Measurements from ENCODE around the gene KDM5A. TPM values are rescaled to one million over a fixed set of nuclear protein-coding genes. Genes with fewer than 3 reads are reported as not detected.

The KDM5A gene
- total RNA-seq, 1 donor from 2014 or later = 50.2 TPM

DNA sequence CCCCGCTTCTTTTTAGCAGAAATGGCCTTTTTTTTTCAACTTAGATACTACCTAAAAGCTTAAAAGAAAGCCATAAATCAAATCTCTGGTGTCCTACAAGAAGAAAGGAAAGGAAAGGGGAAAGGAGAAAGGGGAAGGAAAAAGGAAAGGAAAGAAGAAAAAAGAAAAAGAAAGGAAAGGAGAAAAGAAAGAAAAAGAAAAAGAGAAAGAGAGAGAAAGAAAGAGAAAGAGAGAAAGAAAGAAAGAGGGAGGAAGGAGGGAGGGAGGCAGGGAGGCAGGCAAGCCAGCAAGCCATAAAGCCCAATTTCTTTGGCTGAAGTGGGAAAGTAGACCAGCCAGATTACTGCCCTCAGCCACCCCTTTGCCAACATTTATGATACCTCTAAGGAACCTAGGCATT, 94.0 kb downstream of the KDM5A start:
- Histone ChIP-seq H3K36me3 (peaks cover 24% of the 10 kb centered on the region), H3K27ac (no peak overlapping the region), H3K9ac (no peak overlapping the region), H3K27me3 (no peaks in the 10 kb centered on the region), H3K4me2 (no peak overlapping the region), H3K4me3 (no peak overlapping the region), H2AFZ (replicated peaks) (no peak overlapping the region), H3K4me1 (no peaks in the 10 kb centered on the region), H3F3A (ENCODE audit: low read depth) (no peaks in the 10 kb centered on the region), H3K79me2 (ENCODE audit: low read depth) (peaks cover under 1% of the 10 kb centered on the region), H4K20me1 (ENCODE audit: low read depth) (no peaks in the 10 kb centered on the region), H3K9me3 (ENCODE audit: low read depth) (no peaks in the 10 kb centered on the region)
- peaks cover 13% of the 10 kb centered on the region for H3K9me3 Mint-ChIP-seq
- peaks cover 46% of the 10 kb centered on the region for H3K36me3 Mint-ChIP-seq
- no peak for TF ChIP-seq EZH2 (IDR thresholded peaks at IDR 0.05)
- no peak for TF ChIP-seq EZH2phosphoT487 (IDR thresholded peaks at IDR 0.05)
- H3K4me3 Mint-ChIP-seq = no peak overlapping the region
- H3K4me1 Mint-ChIP-seq = no peaks in the 10 kb centered on the region
- H3K27me3 Mint-ChIP-seq (ENCODE audit: insufficient read depth, low read depth) = no peaks in the 10 kb centered on the region
- no peak for DNase-seq (ENCODE audit: low spot score)
- H3K27ac Mint-ChIP-seq = no peak overlapping the region

DNA sequence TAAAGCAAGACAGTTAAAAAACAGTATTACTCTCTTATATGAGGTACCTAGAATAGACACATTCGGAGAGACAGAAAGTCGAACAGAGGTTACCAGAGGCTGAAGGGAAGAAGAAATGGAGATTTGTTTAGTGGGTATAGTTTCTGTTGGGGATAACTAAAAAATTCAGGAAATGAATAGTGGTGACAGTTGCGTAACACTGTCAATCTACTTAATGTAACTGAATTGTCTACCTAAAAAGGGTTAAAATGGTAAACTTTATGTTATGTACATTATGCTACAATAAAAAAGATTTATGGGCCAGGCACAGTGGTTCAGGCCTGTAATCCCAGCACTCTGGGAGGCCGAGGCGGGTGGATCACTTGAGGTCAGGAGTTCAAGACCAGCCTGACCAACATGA, 95.9 kb downstream of the KDM5A start:
- TF ChIP-seq CTCF (IDR thresholded peaks at IDR 0.05) (no peak), EZH2 (IDR thresholded peaks at IDR 0.05) (no peak)
- DNase-seq (ENCODE audit: low spot score) = no peak
- H3K27ac ChIP-seq = no peak overlapping the region
- H3K9me3 ChIP-seq (ENCODE audit: low read depth) = no peaks in the 10 kb centered on the region
- H3K27me3 ChIP-seq = no peaks in the 10 kb centered on the region
- H3K4me1 ChIP-seq = no peaks in the 10 kb centered on the region
- peaks cover 24% of the 10 kb centered on the region for H3K36me3 ChIP-seq
- H3K36me3 Mint-ChIP-seq = peaks cover 29% of the 10 kb centered on the region
- H3K79me2 ChIP-seq (ENCODE audit: low read depth) = no peaks in the 10 kb centered on the region
- no peak overlapping the region for H3K27ac Mint-ChIP-seq
- no peaks in the 10 kb centered on the region for H3F3A ChIP-seq (ENCODE audit: low read depth)
- H3K4me3 ChIP-seq = no peak overlapping the region
- H3K27me3 Mint-ChIP-seq (ENCODE audit: insufficient read depth, low read depth) = no peaks in the 10 kb centered on the region
- H4K20me1 ChIP-seq (ENCODE audit: low read depth) = no peaks in the 10 kb centered on the region
- H2AFZ ChIP-seq (replicated peaks) = no peak overlapping the region
- H3K9ac ChIP-seq = no peak overlapping the region
- H3K4me3 Mint-ChIP-seq = no peak overlapping the region
- H3K4me1 Mint-ChIP-seq = no peaks in the 10 kb centered on the region
- H3K4me2 ChIP-seq = no peak overlapping the region
- H3K9me3 Mint-ChIP-seq = no peaks in the 10 kb centered on the region

DNA sequence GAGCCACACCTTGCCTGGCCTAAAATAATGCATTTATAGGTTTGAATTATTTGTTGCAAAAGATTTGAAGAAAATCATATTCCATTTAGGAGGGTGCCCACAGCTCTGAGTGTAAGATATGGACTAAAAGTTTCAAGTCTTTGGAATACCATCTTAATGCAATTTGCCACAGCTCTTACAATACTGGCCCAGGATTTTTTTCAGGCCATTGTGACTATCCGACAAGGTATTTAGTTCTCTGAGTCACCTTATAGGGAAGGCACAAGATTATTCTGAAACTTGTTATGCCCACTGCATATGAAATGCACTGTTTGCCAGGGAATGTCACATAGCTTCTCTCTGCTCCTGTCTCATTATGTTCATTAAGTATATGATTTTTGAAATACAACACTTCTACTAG, 96.9 kb downstream of the KDM5A start:
- Histone ChIP-seq H3K4me3 (no peak overlapping the region), H3K27ac (no peak overlapping the region), H3K9ac (no peak overlapping the region), H3K27me3 (no peaks in the 10 kb centered on the region), H4K20me1 (ENCODE audit: low read depth) (no peaks in the 10 kb centered on the region), H2AFZ (replicated peaks) (no peak overlapping the region), H3K4me1 (no peaks in the 10 kb centered on the region), H3K9me3 (ENCODE audit: low read depth) (no peaks in the 10 kb centered on the region), H3F3A (ENCODE audit: low read depth) (no peaks in the 10 kb centered on the region), H3K79me2 (ENCODE audit: low read depth) (no peaks in the 10 kb centered on the region), H3K4me2 (no peak overlapping the region), H3K36me3 (peaks cover 24% of the 10 kb centered on the region)
- Mint-ChIP-seq H3K27me3 (ENCODE audit: insufficient read depth, low read depth) (no peaks in the 10 kb centered on the region), H3K9me3 (no peaks in the 10 kb centered on the region), H3K27ac (no peak overlapping the region), H3K4me3 (no peak overlapping the region), H3K36me3 (peaks cover 26% of the 10 kb centered on the region), H3K4me1 (no peaks in the 10 kb centered on the region)
- DNase-seq (ENCODE audit: low spot score) = no peak
- TF ChIP-seq EZH2phosphoT487 (IDR thresholded peaks at IDR 0.05) = no peak
- no peak for TF ChIP-seq EZH2 (IDR thresholded peaks at IDR 0.05)
- no peak for TF ChIP-seq CTCF (IDR thresholded peaks at IDR 0.05)

DNA sequence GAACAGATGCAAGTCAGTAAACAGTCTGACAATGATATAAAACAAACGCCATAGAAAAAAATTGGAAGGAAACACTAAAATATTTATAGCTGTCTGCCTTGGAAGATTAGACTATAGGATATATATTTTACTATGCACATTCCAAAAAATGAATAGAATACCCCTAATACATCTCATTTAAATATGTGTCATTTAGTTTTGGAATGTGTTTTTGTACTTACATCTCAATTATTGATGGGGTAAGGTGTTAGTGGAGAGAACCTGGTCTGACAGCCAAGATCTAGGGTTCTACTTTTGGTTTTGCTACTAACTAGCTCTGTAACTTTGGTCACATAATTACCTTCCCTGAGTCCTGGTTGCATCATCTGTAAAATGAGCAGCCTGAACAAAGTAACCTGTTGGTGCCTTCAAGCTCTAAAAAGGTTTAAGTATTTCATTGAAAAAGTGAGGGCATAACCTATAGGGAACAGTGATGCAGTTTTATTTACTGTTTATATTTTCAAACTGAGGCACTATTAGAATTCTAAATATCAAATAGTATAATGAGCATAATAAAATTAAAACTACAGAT, 97.9 kb downstream of the KDM5A start:
- no peak overlapping the region for H3K9ac ChIP-seq
- peaks cover 24% of the 10 kb centered on the region for H3K36me3 ChIP-seq
- H3K27me3 ChIP-seq = no peaks in the 10 kb centered on the region
- no peaks in the 10 kb centered on the region for H3K9me3 ChIP-seq (ENCODE audit: low read depth)
- H3K4me1 Mint-ChIP-seq = no peaks in the 10 kb centered on the region
- H3K4me3 ChIP-seq = no peak overlapping the region
- DNase-seq (ENCODE audit: low spot score) = no peak
- H3F3A ChIP-seq (ENCODE audit: low read depth) = no peaks in the 10 kb centered on the region
- H3K4me3 Mint-ChIP-seq = no peak overlapping the region
- no peak overlapping the region for H3K27ac ChIP-seq
- no peak overlapping the region for H2AFZ ChIP-seq (replicated peaks)
- no peak overlapping the region for H3K27ac Mint-ChIP-seq
- no peaks in the 10 kb centered on the region for H3K27me3 Mint-ChIP-seq (ENCODE audit: insufficient read depth, low read depth)
- no peaks in the 10 kb centered on the region for H4K20me1 ChIP-seq (ENCODE audit: low read depth)
- no peaks in the 10 kb centered on the region for H3K9me3 Mint-ChIP-seq
- peaks cover 32% of the 10 kb centered on the region for H3K36me3 Mint-ChIP-seq
- no peak overlapping the region for H3K4me2 ChIP-seq
- H3K4me1 ChIP-seq = no peaks in the 10 kb centered on the region
- no peak for TF ChIP-seq EZH2phosphoT487 (IDR thresholded peaks at IDR 0.05)
- TF ChIP-seq EZH2 (IDR thresholded peaks at IDR 0.05) = no peak
- no peak for TF ChIP-seq CTCF (IDR thresholded peaks at IDR 0.05)
- H3K79me2 ChIP-seq (ENCODE audit: low read depth) = no peaks in the 10 kb centered on the region
